ENCODE data around the gene RBM18.
A peak's percentile ranks its signal among the peaks of the same experiment; 100 is the strongest.

RBM18 gene

DNA sequence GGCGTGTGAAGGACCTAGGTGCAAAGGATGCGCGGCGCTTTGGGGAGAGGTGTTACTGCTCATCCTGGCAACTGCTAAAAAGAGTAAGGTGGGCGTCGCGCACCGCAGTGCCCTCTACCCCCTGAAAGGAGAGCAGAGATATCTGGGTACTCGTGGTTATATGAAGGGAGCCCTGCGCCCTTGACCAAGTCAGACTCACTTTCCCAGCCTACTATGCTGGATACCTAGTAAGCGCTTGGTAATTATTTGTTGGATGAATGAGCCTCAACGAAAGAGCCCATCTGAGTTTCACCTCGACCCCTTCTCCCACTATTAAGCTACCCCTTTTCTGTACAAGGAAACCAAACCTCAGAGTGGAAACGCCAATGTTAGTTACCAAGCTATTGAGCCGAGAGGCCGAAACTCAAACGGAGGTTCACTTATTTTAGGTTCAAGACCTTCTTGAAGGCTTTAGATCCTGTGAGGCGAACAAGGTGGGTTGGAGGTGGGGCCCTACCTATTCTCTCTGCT lies 43.9 kb downstream of the RBM18 start:
- DNase-seq = no peak

GRCh38 chr9:122219856-122220672 lies 44.6 kb downstream of the RBM18 start:
- no peak for DNase-seq

DNA sequence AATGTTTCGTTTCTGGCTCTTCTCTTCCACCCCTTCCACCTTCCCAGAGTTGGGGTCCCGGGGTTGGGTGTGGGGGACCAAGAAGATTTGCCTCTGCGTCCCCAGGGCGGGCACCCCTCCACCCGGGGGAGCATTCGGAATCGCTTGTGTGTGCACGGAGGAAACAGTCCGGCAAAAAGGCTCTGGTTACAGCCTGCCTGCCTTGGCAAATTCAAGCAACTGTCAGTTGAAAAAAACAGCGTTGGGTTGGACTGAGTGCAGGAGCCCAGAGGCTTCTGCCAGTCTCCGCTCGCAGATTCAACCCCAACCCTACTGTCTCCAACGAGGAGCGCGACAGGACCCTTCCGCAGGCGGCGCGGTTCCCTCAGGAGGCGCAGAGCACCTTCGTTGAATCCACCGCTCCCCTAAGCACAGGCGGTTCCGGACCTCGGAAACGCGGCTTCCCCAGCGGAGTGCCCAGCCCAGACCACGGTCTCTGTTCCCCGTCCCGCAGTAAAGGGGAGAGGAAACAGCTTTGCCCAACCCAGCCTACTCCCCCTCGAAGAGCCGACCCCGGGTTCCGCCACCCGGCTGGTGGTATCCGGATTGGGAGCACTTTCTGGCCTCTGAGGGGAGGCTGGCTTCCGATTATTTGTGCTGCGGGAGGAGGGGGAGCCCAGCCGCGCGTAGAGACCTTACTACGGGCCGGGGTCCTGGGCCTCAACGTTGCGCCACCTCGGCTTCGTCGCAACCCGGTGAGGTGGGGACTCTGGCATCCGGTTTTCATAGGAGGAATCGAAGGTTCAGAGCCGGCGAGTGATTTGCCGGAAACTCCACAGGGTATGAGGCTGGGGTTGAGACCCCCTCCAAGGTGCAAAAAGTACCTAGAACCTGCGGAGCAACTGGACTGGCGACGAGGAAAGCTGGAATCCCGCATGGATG lies 45.4 kb downstream of the RBM18 start:
- no peak for DNase-seq

GRCh38 chr9:122218071-122218934 lies 46.3 kb downstream of the RBM18 start:
- no peak for DNase-seq

DNA sequence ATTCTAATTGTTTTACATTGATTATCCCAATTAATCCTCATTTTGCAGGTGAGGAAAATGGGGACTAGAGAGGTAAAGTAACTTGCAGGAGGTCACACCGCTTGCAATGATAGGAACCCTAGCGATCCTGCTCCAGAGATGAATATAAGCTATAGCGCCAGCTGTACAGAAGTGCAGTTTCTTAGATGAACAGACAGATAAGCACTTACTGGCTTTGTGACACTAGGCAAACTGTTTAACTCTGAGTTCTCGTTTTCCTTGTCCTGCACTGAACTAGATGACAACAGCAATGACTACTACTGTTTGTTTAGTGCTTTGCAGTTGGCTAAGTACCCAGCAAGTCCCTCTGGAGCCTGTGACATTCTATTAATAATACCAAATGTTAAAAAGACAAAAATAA lies 47.0 kb downstream of the RBM18 start:
- DNase-seq = no peak

- no peak for DNase-seq
Measured at GRCh38 chr9:122216798-122217418, 47.7 kb downstream of the RBM18 start.

GRCh38 chr9:122216138-122216797 lies 48.4 kb downstream of the RBM18 start:
- no peak for DNase-seq

DNA sequence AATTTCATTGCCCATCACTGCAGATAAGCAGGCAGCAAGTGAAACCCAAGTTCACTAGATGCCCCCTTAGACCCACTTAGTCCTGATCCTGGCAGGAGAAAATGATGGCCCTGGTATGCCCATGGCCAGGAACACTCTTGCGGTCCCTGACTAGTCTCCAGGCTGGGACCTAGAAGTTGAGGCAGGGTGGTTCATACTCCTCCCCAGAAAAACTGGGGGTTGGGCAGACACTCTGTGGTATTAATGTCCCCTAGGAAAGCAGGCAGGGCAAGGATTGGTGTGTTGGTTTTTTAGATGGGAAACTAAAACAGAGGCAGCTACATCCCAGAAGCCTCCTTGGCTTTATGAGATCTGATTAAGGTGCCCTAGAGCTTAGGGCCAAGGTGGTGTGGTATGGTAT lies 49.0 kb downstream of the RBM18 start:
- DNase-seq = no peak

GRCh38 chr9:122214507-122214906 lies 50.1 kb downstream of the RBM18 start:
- DNase-seq = no peak

- DNase-seq = peak; percentile 53
Measured at GRCh38 chr9:122213589-122214413, 50.8 kb downstream of the RBM18 start.

GRCh38 chr9:122213102-122213588 lies 51.5 kb downstream of the RBM18 start:
- DNase-seq = no peak

DNA sequence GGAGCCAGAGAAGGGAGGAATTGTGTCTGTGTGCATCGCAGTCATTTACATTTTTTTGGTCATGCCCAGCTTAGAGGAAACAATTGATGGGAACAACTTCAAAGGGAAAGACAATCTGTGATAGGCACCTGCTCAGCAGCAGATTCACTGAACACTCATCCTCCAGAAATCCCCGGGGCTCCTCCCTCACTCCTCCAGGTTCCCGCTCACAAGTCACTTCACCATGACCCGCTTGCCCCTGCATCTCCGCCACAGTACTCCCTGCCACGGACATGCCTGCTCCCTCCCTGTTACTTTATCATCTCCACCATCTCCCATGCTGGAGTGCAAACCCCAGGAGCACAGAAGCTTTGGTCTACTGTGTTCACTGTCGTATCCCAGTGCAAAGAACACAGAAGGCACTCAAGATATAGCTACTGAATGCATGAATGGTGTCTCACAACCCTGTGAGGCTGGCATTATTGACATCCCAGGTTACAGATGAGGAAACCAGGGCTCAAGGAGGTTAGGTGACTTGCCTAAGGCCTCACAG lies 52.1 kb downstream of the RBM18 start:
- DNase-seq = no peak

- DNase-seq = no peak
Measured at GRCh38 chr9:122209451-122209850, 55.2 kb downstream of the RBM18 start.

GRCh38 chr9:122207096-122207495 lies 57.5 kb downstream of the RBM18 start:
- DNase-seq = no peak

- no peak for DNase-seq
Measured at GRCh38 chr9:122206118-122207046, 58.3 kb downstream of the RBM18 start.

GRCh38 chr9:122205176-122205575 lies 59.5 kb downstream of the RBM18 start:
- DNase-seq = no peak

GRCh38 chr9:122204491-122204890 lies 60.1 kb downstream of the RBM18 start:
- DNase-seq = no peak

DNA sequence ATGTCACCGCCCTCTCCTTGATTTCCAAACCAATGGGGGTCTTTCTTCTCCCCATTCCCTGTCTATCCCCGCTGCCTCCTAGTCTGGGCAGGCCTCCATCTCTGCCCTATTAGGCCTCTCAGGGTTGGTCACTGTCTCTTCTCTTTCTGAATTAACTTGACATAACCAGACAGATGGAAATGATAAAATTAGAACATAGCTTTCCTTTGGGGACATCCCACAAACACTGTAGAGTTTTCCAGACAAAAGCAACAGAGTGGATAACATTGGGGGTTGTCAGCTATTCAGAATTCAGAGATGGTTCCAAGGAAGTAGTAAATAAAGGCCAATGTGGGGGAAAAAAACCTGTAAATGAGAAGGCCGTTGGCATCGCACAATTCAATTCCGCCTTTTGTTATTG lies 60.6 kb downstream of the RBM18 start:
- DNase-seq = no peak

GRCh38 chr9:122202111-122202510 lies 62.5 kb downstream of the RBM18 start:
- DNase-seq = no peak

All from activated CD4-positive, CD25-positive, alpha-beta regulatory T cell treated with anti-CD3 and anti-CD28 coated beads, Interleukin-2, amount 50 U/mL, for 72 hours (primary cell).